Karpas-422 (cell line): Measurements from ENCODE around the gene SMKR1. TPM values are rescaled to one million over a fixed set of nuclear protein-coding genes. Genes with fewer than 3 reads are reported as not detected.
"Not testable (repeated sequence)": the region's sequence is repeated elsewhere in the genome, so short reads cannot be mapped to it uniquely, and the experiment has no call there.

Experiments used
- DNase-seq: peaks from one replicate; pipeline ENCODE4 v3.0.0-alpha.2; 2015
- H2AFZ ChIP-seq: fragments of 200-600 bp; sonication (generic); 2 replicates; pipeline ENCODE4 v1.6.1; 2014; ENCODE audit warnings: antibody characterized with exemption, low read length, mixed read lengths
- H3K27ac ChIP-seq: fragments of 200-600 bp; sonication (generic); 2 replicates; pipeline ENCODE4 v1.5.1; 2014; ENCODE audit warnings: mild to moderate bottlenecking, low read length, moderate library complexity
- H3K27me3 ChIP-seq: fragments of 200-600 bp; sonication (generic); 2 replicates; pipeline ENCODE4 v1.6.1; 2014; ENCODE audit warnings: low read length, mixed read lengths
- H3K36me3 ChIP-seq: fragments of 200-600 bp; sonication (generic); 2 replicates; pipeline ENCODE4 v1.6.1; 2014; ENCODE audit warnings: low read length, mixed read lengths; ENCODE audit not compliant: insufficient read depth
- H3K4me1 ChIP-seq: fragments of 200-600 bp; sonication (generic); 2 replicates; pipeline ENCODE4 v1.6.1; 2014; ENCODE audit warnings: mild to moderate bottlenecking, low read length, mixed read lengths
- H3K4me2 ChIP-seq: fragments of 200-600 bp; sonication (generic); 2 replicates; pipeline ENCODE4 v1.6.1; 2014; ENCODE audit warnings: low read length, low read depth, mild to moderate bottlenecking; ENCODE audit not compliant: poor library complexity, severe bottlenecking
- H3K4me3 ChIP-seq: fragments of 200-600 bp; sonication (generic); 2 replicates; pipeline ENCODE4 v1.5.1; 2014; ENCODE audit warnings: mild to moderate bottlenecking, antibody characterized with exemption, low read length, mixed read lengths
- H3K79me2 ChIP-seq: fragments of 200-600 bp; sonication (generic); 2 replicates; pipeline ENCODE4 v1.6.1; 2014; ENCODE audit warnings: mild to moderate bottlenecking, low read length, mixed read lengths
- H3K9ac ChIP-seq: fragments of 200-600 bp; sonication (generic); 2 replicates; pipeline ENCODE4 v1.6.0; 2014; ENCODE audit warnings: low read length
- H3K9me2 ChIP-seq: fragments of 200-600 bp; sonication (generic), shearing (Covaris generic); replicated peaks from 2 replicates; pipeline ENCODE4 v1.6.0; 2014; ENCODE audit warnings: mild to moderate bottlenecking, low read length, moderate library complexity; ENCODE audit not compliant: insufficient read depth
- H3K9me3 ChIP-seq: fragments of 300-700, 200-600 bp; sonication (generic); 2 replicates; pipeline ENCODE4 v1.6.1; 2014; ENCODE audit warnings: low read length, mixed read lengths
- H4K20me1 ChIP-seq: fragments of 200-600 bp; sonication (generic); 2 replicates; pipeline ENCODE4 v1.6.1; 2014; ENCODE audit warnings: mild to moderate bottlenecking, antibody characterized with exemption, low read length, low read depth; ENCODE audit not compliant: insufficient read depth
- total RNA-seq: library from RNA; depleted of rRNA; stranded (reverse); fragments of >200 nt; shearing (Covaris generic); gene quantifications from 2 replicates; pipeline ENCODE4 v1.2.3, GENCODE V29; 2014; ENCODE audit warnings: low replicate concordance

Gene SMKR1
- total RNA-seq, 1 experiment from 2014 or later: not detected

DNA sequence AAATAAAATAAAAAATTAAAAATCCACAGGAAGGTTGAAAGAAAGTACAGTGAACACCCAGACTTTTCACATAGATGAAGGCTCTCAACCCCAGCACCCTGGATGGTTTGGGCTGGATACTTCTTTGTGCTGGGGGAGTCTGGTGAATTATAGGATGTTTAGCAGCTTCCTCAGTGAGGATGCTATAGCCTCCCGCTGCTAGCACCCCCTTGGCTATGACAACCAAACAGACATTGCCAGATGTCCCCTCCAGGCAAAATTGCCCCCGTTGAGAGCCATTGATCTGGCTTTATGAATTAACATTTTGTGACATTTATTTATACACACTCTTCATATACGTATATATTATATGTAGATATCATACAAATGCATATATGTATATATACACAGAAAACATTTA, 21.6 kb downstream of the SMKR1 start:
- Histone ChIP-seq H3K9ac (no peak overlapping the region), H3K79me2 (no peaks in the 10 kb centered on the region), H3K27me3 (no peaks in the 10 kb centered on the region), H3K4me2 (no peak overlapping the region), H3K36me3 (no peaks in the 10 kb centered on the region), H3K4me1 (no peaks in the 10 kb centered on the region), H2AFZ (no peak overlapping the region), H3K4me3 (no peak overlapping the region), H4K20me1 (no peaks in the 10 kb centered on the region), H3K9me3 (no peaks in the 10 kb centered on the region), H3K27ac (no peak overlapping the region), H3K9me2 (no peaks in the 10 kb centered on the region)
- no peak for DNase-seq

DNA sequence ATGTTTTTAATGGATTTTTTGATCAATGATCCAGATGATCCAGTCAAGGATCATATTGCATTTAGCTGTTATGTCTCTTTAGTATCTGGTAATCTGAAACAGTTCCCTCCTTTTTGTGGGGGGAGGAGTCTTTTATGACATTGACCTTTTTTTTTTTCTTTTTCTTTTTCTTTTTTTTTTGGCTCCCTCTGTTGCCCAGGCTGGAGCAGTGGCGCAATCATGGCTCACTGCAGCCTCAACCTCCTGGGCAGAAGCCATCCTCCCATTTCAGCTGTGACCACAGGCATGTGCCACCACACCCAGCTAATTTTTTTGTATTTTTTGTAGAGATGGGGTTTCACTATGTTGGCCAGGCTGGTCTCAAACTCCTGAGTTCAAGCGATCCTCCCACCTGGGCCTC, 22.1 kb downstream of the SMKR1 start:
- H3K4me2 ChIP-seq, H3K36me3 ChIP-seq, H2AFZ ChIP-seq: not testable (repeated sequence)

DNA sequence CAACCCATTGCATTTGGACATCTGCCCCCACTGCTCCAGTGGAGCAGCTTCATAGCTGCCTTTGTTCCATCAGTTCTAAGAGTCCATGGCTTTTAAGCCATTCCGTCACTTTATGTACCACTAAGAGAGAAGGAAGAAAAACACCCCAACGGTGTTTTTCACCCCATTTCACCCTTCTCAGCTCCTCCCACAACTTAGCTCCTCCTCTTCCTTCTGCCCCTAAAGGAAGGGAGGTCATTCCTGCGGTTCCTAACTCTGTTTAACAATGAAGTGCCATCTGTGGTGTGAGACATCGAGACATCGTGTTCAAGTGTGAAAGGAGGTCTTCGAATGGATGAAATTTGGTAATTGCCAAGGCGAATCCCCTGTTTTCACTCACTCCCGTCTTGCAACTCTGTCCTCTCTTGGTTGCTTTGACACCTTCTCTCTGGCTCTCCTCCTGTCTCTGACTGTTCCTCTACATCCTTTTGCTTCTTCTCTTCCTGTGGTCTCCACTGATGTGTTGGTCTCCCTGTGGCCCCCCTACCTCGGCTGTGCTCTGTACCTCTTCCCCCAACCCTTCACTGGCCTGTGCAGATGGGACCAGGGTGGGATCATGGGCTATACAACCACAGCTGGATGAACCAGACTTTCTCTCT, 23.0 kb downstream of the SMKR1 start:
- no peaks in the 10 kb centered on the region for H4K20me1 ChIP-seq
- no peaks in the 10 kb centered on the region for H3K9me3 ChIP-seq
- no peaks in the 10 kb centered on the region for H3K79me2 ChIP-seq
- H3K9ac ChIP-seq: no peak overlapping the region
- no peak overlapping the region for H3K4me2 ChIP-seq
- H3K9me2 ChIP-seq: no peaks in the 10 kb centered on the region
- no peak overlapping the region for H3K4me3 ChIP-seq
- no peaks in the 10 kb centered on the region for H3K4me1 ChIP-seq
- H2AFZ ChIP-seq: no peak overlapping the region
- no peaks in the 10 kb centered on the region for H3K27me3 ChIP-seq
- no peak for DNase-seq
- no peak overlapping the region for H3K27ac ChIP-seq
- no peaks in the 10 kb centered on the region for H3K36me3 ChIP-seq

More for the DNA sequence above, 22.1 kb downstream of the SMKR1 start:
- H3K27me3 ChIP-seq, H3K9me3 ChIP-seq, H3K79me2 ChIP-seq, H3K27ac ChIP-seq, H3K4me3 ChIP-seq, H3K4me1 ChIP-seq, H4K20me1 ChIP-seq, H3K9ac ChIP-seq, DNase-seq, H3K9me2 ChIP-seq: not testable (repeated sequence)

DNA sequence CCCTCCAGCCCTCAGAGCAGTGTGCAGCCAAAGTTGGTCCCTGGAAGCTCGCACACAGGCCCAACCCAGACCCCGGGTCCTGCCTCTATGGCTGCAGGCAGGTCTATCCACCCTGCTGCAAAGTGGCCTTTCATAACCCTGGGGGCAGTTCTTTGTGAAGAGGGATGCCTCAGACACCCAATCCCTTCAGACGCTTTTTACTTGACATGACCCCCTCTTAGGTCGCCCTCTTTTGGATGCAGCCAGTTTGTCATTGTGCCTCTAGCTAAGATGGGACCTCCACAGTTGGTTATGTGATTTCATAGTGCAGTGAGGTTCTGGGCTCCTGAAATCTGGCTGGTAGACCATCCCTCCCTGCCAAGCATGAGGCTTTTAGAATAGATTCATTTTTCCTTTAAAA, 27.3 kb downstream of the SMKR1 start:
- DNase-seq: no peak
- no peaks in the 10 kb centered on the region for H3K9me3 ChIP-seq
- H3K27me3 ChIP-seq: no peaks in the 10 kb centered on the region
- H3K9ac ChIP-seq: no peak overlapping the region
- H3K4me2 ChIP-seq: no peak overlapping the region
- no peaks in the 10 kb centered on the region for H3K36me3 ChIP-seq
- no peak overlapping the region for H3K27ac ChIP-seq
- H3K9me2 ChIP-seq: no peaks in the 10 kb centered on the region
- H2AFZ ChIP-seq: no peak overlapping the region
- no peaks in the 10 kb centered on the region for H4K20me1 ChIP-seq
- H3K4me3 ChIP-seq: no peak overlapping the region
- H3K4me1 ChIP-seq: no peaks in the 10 kb centered on the region
- H3K79me2 ChIP-seq: no peaks in the 10 kb centered on the region

DNA sequence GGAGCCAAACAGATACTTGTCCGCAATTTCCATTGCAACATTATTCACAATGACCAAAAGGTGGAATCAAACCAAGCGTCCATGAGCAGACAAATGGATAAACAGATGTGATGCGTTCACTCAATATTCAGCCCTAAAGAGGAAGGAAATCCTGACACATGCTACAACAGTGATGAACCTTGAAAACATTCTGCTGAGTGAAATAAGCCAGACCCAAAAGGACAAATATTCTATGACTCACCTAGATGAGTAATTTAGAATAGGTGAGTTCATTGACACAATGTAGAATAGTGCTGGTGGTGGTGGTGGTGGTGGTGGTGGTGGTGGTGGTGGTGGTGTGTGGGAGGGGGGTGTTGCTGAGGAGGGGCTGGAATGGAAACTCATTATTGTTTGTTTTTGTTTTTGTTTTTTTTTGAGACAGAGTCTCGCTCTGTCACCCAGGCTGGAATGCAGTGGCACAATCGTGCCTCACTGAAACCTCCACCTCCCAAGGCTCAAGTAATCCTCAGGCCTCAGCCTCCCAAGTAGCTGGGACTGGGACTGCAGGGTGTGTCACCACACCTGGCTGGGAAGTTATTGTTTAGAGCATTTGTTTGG, 28.6 kb downstream of the SMKR1 start:
- no peak overlapping the region for H3K9ac ChIP-seq
- no peaks in the 10 kb centered on the region for H3K4me1 ChIP-seq
- H4K20me1 ChIP-seq: no peaks in the 10 kb centered on the region
- no peak for DNase-seq
- H3K9me2 ChIP-seq: no peaks in the 10 kb centered on the region
- H3K36me3 ChIP-seq: no peaks in the 10 kb centered on the region
- no peak overlapping the region for H3K27ac ChIP-seq
- H3K4me3 ChIP-seq: no peak overlapping the region
- no peaks in the 10 kb centered on the region for H3K27me3 ChIP-seq
- H3K4me2 ChIP-seq: no peak overlapping the region
- H3K79me2 ChIP-seq: no peaks in the 10 kb centered on the region
- no peak overlapping the region for H2AFZ ChIP-seq
- H3K9me3 ChIP-seq: no peaks in the 10 kb centered on the region

DNA sequence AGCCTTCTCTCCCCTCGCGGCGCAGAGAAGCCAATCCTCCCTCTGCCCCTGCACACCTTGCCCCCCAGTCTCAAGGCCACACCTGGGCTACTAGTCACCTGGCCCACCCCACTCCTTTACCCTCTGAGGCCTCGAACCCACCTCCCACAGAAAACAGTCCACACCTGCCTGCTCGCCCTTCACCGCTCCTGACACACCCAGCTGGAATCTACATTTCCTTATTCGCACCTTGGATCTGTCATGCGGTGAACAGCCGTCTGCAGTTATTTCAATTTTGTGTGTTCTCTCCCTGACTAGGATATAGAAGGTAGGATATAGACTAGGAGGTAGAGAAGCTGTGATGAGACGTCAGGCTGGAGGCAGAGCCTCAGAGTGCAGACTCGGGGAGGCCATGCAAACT, 29.4 kb downstream of the SMKR1 start:
- no peak for DNase-seq
- Histone ChIP-seq H3K4me1 (no peaks in the 10 kb centered on the region), H3K9me3 (no peaks in the 10 kb centered on the region), H3K4me2 (no peak overlapping the region), H4K20me1 (no peaks in the 10 kb centered on the region), H3K9ac (no peak overlapping the region), H3K9me2 (no peaks in the 10 kb centered on the region), H3K27me3 (no peaks in the 10 kb centered on the region), H3K36me3 (no peaks in the 10 kb centered on the region), H3K4me3 (no peak overlapping the region), H3K27ac (no peak overlapping the region), H3K79me2 (no peaks in the 10 kb centered on the region), H2AFZ (no peak overlapping the region)

DNA sequence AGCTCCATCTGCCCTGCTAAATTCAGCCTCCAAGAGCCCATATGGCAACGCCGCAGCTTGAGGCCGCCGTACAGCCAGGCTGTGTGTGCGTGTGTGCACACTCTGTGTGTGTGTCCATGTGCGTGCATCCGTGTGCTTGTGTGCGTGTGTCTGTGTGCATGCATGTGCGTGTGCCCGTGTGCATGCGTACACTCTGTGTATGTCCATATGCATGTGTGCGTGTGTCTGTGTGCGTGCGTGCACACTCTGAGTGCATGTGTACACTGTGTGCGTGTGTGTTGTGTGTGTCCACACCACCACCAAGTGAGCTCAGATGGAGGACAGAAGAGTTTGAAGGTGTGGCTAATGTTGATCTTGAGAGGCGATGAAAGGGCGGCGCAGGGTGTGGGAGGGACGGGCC, 30.0 kb downstream of the SMKR1 start:
- H3K9ac ChIP-seq: no peak overlapping the region

DNA sequence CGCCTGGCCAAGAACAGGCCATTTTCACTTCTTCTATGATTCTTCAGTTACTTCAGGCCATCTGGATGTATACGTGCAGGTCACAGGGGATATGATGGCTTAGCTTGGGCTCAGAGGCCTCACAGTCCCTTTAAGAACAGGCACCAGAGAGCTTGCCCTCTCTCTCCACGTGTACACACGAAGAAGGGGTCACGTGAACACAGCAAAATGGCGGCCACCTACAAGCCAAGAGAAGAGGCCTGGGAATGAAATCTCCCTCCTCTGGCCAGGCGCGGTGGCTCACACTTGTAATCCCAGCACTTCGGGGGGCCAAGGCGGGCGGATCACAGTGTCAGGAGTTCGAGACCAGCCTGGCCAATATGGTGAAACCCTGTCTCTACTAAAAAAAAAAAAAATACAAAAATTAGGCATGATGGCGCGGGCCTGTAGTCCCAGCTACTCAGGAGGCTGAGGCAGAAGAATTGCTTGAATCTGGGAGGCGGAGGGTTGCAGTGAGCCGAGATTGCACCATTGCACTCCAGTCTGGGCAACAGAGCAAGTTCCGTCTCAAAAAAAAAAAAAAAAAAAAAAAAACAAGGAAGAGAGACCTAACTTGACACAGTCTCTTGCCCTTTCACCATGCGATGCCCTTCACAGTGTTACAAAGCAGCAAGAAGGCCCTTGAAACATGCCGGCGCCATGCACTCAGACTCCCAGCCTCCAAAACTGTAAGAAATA, 32.4 kb downstream of the SMKR1 start:
- not testable (repeated sequence) for H3K27ac ChIP-seq, H3K4me2 ChIP-seq, H4K20me1 ChIP-seq, H3K9ac ChIP-seq, H3K27me3 ChIP-seq, H3K9me3 ChIP-seq, H3K79me2 ChIP-seq, H3K4me3 ChIP-seq, H2AFZ ChIP-seq, H3K9me2 ChIP-seq, H3K36me3 ChIP-seq, H3K4me1 ChIP-seq, DNase-seq

More for the DNA sequence above, 30.0 kb downstream of the SMKR1 start:
- no peak overlapping the region for H3K4me2 ChIP-seq
- H3K4me3 ChIP-seq: no peak overlapping the region
- DNase-seq: no peak
- no peak overlapping the region for H2AFZ ChIP-seq
- no peaks in the 10 kb centered on the region for H3K9me2 ChIP-seq
- no peak overlapping the region for H3K27ac ChIP-seq
- no peaks in the 10 kb centered on the region for H3K79me2 ChIP-seq
- no peaks in the 10 kb centered on the region for H3K36me3 ChIP-seq
- no peaks in the 10 kb centered on the region for H4K20me1 ChIP-seq
- no peaks in the 10 kb centered on the region for H3K27me3 ChIP-seq
- no peaks in the 10 kb centered on the region for H3K9me3 ChIP-seq
- no peaks in the 10 kb centered on the region for H3K4me1 ChIP-seq
